ENCODE data around the gene ESYT1. TPM values are rescaled to one million over a fixed set of nuclear protein-coding genes. Genes with fewer than 3 reads are reported as not detected.

The ESYT1 gene
- total RNA-seq, 1 donor from 2014 or later = 75.3 TPM

GRCh38 chr12:56141946-56142784 lies 14.1 kb downstream of the ESYT1 start:
- no peaks in the 10 kb centered on the region for H3K4me1 Mint-ChIP-seq
- Histone ChIP-seq H3K9me3 (ENCODE audit: low read depth) (no peaks in the 10 kb centered on the region), H4K20me1 (ENCODE audit: low read depth) (no peaks in the 10 kb centered on the region), H3K36me3 (peaks cover 8% of the 10 kb centered on the region), H2AFZ (replicated peaks) (no peak overlapping the region), H3K4me1 (no peaks in the 10 kb centered on the region), H3K27ac (no peak overlapping the region), H3K27me3 (no peaks in the 10 kb centered on the region), H3K4me2 (no peak overlapping the region), H3K79me2 (ENCODE audit: low read depth) (no peaks in the 10 kb centered on the region), H3K9ac (no peak overlapping the region), H3F3A (ENCODE audit: low read depth) (peaks cover 19% of the 10 kb centered on the region), H3K4me3 (no peak overlapping the region)
- peaks cover 47% of the 10 kb centered on the region for H3K36me3 Mint-ChIP-seq
- no peak overlapping the region for H3K4me3 Mint-ChIP-seq
- H3K27me3 Mint-ChIP-seq (ENCODE audit: insufficient read depth, low read depth) = peaks cover 11% of the 10 kb centered on the region
- H3K27ac Mint-ChIP-seq = no peak overlapping the region
- DNase-seq (ENCODE audit: low spot score) = no peak
- H3K9me3 Mint-ChIP-seq = no peaks in the 10 kb centered on the region
- no peak for TF ChIP-seq CTCF (IDR thresholded peaks at IDR 0.05)
- TF ChIP-seq EZH2phosphoT487 (IDR thresholded peaks at IDR 0.05) = no peak
- TF ChIP-seq EZH2 (IDR thresholded peaks at IDR 0.05) = no peak

GRCh38 chr12:56143217-56143616 lies 15.2 kb downstream of the ESYT1 start:
- Histone ChIP-seq H3K9me3 (ENCODE audit: low read depth) (no peaks in the 10 kb centered on the region), H3K4me1 (no peaks in the 10 kb centered on the region), H3K4me3 (no peak overlapping the region), H2AFZ (replicated peaks) (no peak overlapping the region), H3F3A (ENCODE audit: low read depth) (peaks cover 19% of the 10 kb centered on the region), H3K27ac (no peak overlapping the region), H3K9ac (no peak overlapping the region), H3K27me3 (no peaks in the 10 kb centered on the region), H3K4me2 (no peak overlapping the region), H4K20me1 (ENCODE audit: low read depth) (no peaks in the 10 kb centered on the region), H3K36me3 (peaks cover 8% of the 10 kb centered on the region), H3K79me2 (ENCODE audit: low read depth) (no peaks in the 10 kb centered on the region)
- no peaks in the 10 kb centered on the region for H3K4me1 Mint-ChIP-seq
- no peaks in the 10 kb centered on the region for H3K9me3 Mint-ChIP-seq
- no peak for TF ChIP-seq EZH2 (IDR thresholded peaks at IDR 0.05)
- no peak for TF ChIP-seq EZH2phosphoT487 (IDR thresholded peaks at IDR 0.05)
- no peak for TF ChIP-seq CTCF (IDR thresholded peaks at IDR 0.05)
- H3K27ac Mint-ChIP-seq = peak overlapping the region; percentile 52
- H3K36me3 Mint-ChIP-seq = peaks cover 41% of the 10 kb centered on the region
- peaks cover 11% of the 10 kb centered on the region for H3K27me3 Mint-ChIP-seq (ENCODE audit: insufficient read depth, low read depth)
- no peak overlapping the region for H3K4me3 Mint-ChIP-seq
- no peak for DNase-seq (ENCODE audit: low spot score)

GRCh38 chr12:56143870-56144269 lies 15.8 kb downstream of the ESYT1 start:
- Mint-ChIP-seq H3K27ac (no peak overlapping the region), H3K4me1 (no peaks in the 10 kb centered on the region), H3K9me3 (no peaks in the 10 kb centered on the region), H3K36me3 (peaks cover 34% of the 10 kb centered on the region), H3K4me3 (no peak overlapping the region), H3K27me3 (ENCODE audit: insufficient read depth, low read depth) (peaks cover 6% of the 10 kb centered on the region)
- Histone ChIP-seq H3K9ac (no peak overlapping the region), H3K9me3 (ENCODE audit: low read depth) (no peaks in the 10 kb centered on the region), H3K27ac (no peak overlapping the region), H3K79me2 (ENCODE audit: low read depth) (no peaks in the 10 kb centered on the region), H3F3A (ENCODE audit: low read depth) (peaks cover 19% of the 10 kb centered on the region), H4K20me1 (ENCODE audit: low read depth) (no peaks in the 10 kb centered on the region), H3K4me2 (no peak overlapping the region), H3K27me3 (no peaks in the 10 kb centered on the region), H3K4me3 (no peak overlapping the region), H2AFZ (replicated peaks) (no peak overlapping the region), H3K4me1 (no peaks in the 10 kb centered on the region), H3K36me3 (peaks cover 8% of the 10 kb centered on the region)
- TF ChIP-seq EZH2phosphoT487 (IDR thresholded peaks at IDR 0.05) = no peak
- no peak for TF ChIP-seq EZH2 (IDR thresholded peaks at IDR 0.05)
- no peak for TF ChIP-seq CTCF (IDR thresholded peaks at IDR 0.05)
- DNase-seq (ENCODE audit: low spot score) = no peak

Measured in neural progenitor cell (in vitro differentiated cells).